ENCODE results near the gene ZNF320. TPM values are rescaled to one million over a fixed set of nuclear protein-coding genes. Genes with fewer than 3 reads are reported as not detected.

The ZNF320 gene
- total and polyA plus RNA-seq, 10 of the 15 experiments (the other 5 are each of a cell fraction or from before 2014, with no cell fraction given): 0.48 to 9.3 (median 1.3) TPM

- TF ChIP-seq, protein P1, sequence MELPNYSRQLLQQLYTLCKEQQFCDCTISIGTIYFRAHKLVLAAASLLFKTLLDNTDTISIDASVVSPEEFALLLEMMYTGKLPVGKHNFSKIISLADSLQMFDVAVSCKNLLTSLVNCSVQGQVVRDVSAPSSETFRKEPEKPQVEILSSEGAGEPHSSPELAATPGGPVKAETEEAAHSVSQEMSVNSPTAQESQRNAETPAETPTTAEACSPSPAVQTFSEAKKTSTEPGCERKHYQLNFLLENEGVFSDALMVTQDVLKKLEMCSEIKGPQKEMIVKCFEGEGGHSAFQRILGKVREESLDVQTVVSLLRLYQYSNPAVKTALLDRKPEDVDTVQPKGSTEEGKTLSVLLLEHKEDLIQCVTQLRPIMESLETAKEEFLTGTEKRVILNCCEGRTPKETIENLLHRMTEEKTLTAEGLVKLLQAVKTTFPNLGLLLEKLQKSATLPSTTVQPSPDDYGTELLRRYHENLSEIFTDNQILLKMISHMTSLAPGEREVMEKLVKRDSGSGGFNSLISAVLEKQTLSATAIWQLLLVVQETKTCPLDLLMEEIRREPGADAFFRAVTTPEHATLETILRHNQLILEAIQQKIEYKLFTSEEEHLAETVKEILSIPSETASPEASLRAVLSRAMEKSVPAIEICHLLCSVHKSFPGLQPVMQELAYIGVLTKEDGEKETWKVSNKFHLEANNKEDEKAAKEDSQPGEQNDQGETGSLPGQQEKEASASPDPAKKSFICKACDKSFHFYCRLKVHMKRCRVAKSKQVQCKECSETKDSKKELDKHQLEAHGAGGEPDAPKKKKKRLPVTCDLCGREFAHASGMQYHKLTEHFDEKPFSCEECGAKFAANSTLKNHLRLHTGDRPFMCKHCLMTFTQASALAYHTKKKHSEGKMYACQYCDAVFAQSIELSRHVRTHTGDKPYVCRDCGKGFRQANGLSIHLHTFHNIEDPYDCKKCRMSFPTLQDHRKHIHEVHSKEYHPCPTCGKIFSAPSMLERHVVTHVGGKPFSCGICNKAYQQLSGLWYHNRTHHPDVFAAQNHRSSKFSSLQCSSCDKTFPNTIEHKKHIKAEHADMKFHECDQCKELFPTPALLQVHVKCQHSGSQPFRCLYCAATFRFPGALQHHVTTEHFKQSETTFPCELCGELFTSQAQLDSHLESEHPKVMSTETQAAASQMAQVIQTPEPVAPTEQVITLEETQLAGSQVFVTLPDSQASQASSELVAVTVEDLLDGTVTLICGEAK (IDR thresholded peaks at IDR 0.05; ENCODE audit: borderline replicate concordance): no peak
- no peak; the same call in 1 of the 2 replicates for TF ChIP-seq PKNOX1 (IDR thresholded peaks at IDR 0.05)
- TF ChIP-seq HDAC2 (IDR thresholded peaks at IDR 0.05): no peak
- no peak for TF ChIP-seq ZNF217 (IDR thresholded peaks at IDR 0.05)
- no peak for TF ChIP-seq TCF3 (IDR thresholded peaks at IDR 0.05; ENCODE audit: borderline replicate concordance, insufficient read depth, low read depth, low read length)
- TF ChIP-seq, protein P2, sequence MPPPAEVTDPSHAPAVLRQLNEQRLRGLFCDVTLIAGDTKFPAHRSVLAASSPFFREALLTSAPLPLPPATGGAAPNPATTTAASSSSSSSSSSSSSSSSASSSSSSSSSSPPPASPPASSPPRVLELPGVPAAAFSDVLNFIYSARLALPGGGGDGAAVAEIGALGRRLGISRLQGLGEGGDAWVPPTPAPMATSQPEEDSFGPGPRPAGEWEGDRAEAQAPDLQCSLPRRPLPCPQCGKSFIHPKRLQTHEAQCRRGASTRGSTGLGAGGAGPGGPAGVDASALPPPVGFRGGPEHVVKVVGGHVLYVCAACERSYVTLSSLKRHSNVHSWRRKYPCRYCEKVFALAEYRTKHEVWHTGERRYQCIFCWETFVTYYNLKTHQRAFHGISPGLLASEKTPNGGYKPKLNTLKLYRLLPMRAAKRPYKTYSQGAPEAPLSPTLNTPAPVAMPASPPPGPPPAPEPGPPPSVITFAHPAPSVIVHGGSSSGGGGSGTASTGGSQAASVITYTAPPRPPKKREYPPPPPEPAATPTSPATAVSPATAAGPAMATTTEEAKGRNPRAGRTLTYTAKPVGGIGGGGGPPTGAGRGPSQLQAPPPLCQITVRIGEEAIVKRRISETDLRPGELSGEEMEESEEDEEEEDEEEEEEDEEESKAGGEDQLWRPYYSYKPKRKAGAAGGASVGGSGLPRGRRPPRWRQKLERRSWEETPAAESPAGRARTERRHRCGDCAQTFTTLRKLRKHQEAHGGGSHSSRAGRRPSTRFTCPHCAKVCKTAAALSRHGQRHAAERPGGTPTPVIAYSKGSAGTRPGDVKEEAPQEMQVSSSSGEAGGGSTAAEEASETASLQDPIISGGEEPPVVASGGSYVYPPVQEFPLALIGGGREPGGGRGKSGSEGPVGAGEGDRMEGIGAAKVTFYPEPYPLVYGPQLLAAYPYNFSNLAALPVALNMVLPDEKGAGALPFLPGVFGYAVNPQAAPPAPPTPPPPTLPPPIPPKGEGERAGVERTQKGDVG (CRISPR knock-in tag; IDR thresholded peaks at IDR 0.05): no peak
- no peak for TF ChIP-seq BCL11A (IDR thresholded peaks at IDR 0.05; ENCODE audit: low read depth, low read length)
- no peak for TF ChIP-seq ZNF24 (IDR thresholded peaks at IDR 0.05)
- TF ChIP-seq SMC3 (IDR thresholded peaks at IDR 0.05; ENCODE audit: borderline replicate concordance, low read length): no peak
- no peak for TF ChIP-seq MLLT1 (IDR thresholded peaks at IDR 0.05)
- no peak for TF ChIP-seq CHD2 (IDR thresholded peaks at IDR 0.05; ENCODE audit: borderline replicate concordance, low read depth, low read length)
- peak; percentile 51; the same call in 1 of the 2 replicates for TF ChIP-seq CREM (IDR thresholded peaks at IDR 0.05; ENCODE audit: low read depth)
- TF ChIP-seq MEF2A (IDR thresholded peaks at IDR 0.05; ENCODE audit: insufficient read depth, low read depth, low read length): no peak
- TF ChIP-seq E2F4 (IDR thresholded peaks at IDR 0.05; ENCODE audit: low read depth, low read length): no peak
- TF ChIP-seq IRF3 (IDR thresholded peaks at IDR 0.05): no peak
Observed at GRCh38 chr19:52936151-52936953, 38.9 kb upstream of the ZNF320 start (continued).

All from GM12878 (cell line).